Glomerular visceral epithelial cell (primary cell): ENCODE measurements around the gene MOB3A.
A peak's percentile ranks its signal among the peaks of the same experiment; 100 is the strongest.
"Not testable (repeated sequence)": the region's sequence is repeated elsewhere in the genome, so short reads cannot be mapped to it uniquely, and the experiment has no call there.

Experiments
- DNase-seq: peaks from one replicate; pipeline ENCODE4 v3.0.0-alpha.2; 2016; ENCODE audit errors: extremely low spot score

Gene MOB3A

DNA sequence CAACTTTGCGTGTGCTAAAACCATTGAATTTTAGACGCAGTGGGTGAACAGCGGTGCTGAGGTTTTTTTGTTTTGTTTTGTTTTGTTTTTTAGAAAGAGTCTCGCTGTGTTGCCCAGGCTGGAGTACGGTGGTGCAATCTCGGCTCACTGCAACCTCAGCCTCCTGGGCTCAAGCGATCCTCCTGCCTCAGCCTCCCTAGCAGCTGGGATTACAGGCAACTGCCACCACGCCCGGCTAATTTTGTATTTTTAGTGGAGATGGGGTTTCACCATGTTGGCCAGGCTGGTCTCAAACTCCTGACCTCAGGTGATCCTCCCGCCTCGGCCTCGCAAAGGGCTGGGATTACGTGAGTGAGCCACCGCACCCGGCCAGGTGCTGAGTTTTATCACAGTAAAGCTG lies 61.9 kb downstream of the MOB3A start:
- DNase-seq = not testable (repeated sequence)

DNA sequence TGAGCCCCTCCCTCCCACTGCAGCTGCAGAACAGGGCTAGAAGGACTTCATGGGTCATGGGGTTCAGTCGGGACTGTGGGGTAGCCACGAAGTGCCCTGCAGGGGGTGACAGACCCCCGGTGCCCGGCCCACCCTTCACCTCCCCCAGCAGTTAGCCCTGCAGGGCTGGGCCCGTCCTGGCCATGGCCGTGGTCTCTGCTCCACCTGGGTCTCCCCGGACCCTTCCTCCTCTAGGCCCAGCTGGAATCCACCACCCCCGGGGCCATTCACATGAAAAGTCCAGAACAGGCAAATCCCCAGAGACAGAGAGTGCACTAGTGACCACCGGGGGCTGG lies 62.3 kb downstream of the MOB3A start:
- DNase-seq = no peak

DNA sequence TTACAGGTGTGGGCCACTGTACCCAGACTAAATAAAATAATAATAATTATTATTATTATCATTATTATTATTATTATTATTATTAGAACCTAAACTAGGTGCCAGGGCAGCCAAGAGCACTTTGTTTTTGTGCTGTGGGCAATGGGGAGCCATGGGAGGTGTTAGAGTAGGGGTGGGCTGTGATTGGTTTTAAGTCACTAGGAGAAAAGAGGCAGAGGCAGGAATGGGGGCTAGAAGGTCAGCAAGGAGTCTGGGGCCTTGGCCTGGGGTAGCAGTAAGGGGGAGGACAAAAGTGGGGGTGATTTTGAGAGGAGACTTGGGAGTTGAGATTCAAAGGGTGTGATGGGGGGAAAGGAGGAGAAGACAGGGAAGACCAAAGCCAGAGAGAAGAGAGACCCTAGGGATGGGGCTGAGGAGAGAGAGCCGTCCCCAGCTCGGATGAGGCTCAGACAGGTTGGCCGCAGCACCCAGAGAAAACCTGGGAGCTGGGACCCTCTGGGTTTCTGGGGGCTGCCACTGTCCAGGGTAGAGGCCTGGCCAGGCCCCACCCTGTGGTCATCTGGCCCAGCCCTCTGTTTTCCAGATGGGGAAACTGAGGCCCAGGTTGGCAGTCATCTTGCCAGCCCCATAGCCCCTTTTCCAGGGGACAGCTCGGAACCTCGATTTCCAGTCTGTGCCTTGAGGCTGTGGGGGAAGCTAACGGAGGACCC lies 62.9 kb downstream of the MOB3A start:
- DNase-seq = no peak

DNA sequence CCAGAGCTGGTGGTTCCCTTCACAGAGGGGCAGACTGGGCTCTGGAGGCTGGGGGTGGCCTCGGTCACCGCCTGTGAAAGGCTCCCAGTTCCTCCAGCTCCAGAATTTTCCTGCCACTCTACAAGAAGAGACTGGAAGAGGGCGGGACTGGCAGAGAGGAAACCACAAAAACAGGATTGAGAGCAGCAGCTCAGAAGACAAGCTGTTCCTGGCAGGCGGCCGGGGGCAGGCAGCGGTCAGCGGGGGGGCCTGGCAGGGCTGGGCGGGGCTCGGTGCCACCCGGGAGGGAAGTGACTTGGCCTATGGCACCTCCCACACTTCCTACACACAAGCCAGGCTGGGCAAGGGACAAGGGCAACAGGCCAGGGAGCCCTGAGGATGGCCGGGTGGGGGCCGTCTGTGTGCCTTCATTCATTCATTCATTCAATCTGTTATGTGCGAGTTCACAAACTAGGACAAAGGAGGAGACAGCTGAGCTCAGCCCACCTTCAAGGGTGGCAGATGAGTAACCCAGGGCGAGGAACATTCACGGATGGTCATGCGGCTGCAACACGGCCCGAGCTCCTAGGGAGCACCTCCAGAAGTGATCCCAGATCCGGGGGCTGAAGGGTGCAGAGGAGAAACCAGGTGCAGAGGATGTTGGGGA lies 63.7 kb downstream of the MOB3A start:
- DNase-seq = peak; percentile 96

DNA sequence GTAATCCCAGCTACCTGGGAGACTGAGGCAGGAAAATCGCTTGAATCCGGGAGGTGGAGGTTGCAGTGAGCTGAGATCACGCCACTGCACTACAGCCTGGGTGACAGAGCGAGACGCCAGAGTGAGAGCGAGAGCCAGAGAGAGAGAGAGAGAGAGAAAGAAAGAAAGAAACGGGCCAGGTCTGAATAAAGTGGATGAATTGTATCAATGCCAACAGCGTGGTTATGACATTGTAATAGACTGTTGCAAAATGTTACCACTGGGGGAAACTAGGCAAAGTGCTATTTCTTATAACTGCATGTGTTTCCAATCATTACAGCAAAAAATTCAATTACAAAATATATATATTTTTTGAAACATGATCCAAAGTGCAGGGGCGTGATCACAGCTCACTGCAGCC lies 68.8 kb downstream of the MOB3A start:
- no peak for DNase-seq

DNA sequence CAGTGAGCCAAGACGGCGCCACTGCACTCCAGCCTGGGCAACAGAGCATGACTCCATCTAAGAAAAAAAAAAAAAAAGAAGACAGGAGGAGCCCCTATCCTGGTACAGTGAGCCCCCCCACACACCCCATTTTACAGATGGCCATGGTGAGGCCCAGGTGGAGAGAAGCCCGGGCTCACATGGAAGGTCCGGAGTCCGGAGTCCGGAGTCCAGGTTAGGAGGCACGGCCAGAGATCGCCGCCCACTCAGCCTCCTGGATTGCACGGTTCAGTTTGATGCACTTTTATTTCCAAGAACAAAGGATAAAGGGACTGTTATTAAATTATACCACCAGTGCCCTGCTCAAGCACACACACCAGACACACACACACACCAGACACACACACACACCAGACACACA lies 69.4 kb downstream of the MOB3A start:
- no peak for DNase-seq

DNA sequence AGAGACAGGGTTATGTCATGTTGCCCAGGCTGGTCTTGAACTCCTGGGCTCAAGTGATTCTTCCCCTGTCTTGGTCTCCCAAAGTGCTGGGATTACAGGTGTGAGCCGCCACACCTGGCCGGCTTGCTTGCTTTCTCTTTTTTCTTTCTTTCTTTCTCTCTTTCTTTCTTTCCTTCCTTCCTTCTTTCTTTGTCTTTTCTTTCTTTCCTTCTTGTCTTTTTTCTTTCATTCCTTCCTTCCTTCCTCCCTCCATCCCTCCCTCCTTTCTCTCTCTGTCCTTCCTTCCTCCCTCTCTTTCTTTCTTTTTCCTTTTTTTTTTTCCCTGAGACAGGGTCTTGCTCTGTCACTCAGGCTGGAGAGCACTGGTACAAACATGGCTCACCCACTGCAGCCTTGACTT lies 73.8 kb downstream of the MOB3A start:
- DNase-seq = no peak

DNA sequence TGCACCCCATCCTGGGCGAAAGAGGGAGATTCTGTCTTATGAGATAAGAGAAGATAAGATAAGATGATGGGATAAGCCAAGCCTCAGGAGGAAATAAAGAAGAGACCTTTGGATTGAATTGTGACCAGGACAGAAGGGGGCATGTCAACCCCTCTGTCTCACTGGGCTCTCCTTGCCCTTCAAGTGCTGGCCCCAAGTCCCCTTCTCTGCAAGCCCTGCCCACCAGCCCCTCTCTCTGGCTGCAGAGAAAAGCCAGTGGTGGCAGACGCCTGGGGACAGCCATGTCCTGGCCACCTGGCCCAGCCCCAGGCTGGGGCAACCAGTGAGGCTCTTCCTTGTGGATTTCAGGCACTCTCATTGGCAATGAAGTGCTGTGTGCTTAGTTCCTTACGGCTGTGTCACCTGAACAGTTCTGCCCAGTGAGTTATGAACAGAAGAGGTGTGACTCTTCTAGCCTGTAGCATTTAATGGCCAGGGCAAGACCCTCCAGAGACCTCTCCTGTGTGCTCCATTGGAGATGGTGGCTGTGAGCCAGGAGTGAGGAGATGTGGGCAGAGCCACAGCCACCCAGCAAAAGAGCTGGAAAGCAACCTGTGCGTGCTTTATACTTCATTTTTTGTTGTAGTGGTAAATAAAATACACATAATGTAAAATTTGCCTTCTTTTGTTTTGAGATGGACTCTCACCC lies 74.5 kb downstream of the MOB3A start:
- no peak for DNase-seq
